Stimulated activated CD4-positive, alpha-beta T cell treated with anti-CD3 and anti-CD28 coated beads, Interleukin-15, amount 100 ng/mL, for 48 hours (primary cell): ENCODE data around the gene FGGY.
"Not testable (repeated sequence)": the region's sequence is repeated elsewhere in the genome, so short reads cannot be mapped to it uniquely, and the experiment has no call there.

Experiments
- DNase-seq, 2 donors: peaks; one replicate each; pipeline ENCODE4 v3.0.0-alpha.2; 2020; ENCODE audit warnings: low read depth in 2 of 2

The FGGY gene

GRCh38 chr1:59350521-59350920 is 53.6 kb downstream of the FGGY start:
- no peak for DNase-seq

DNA sequence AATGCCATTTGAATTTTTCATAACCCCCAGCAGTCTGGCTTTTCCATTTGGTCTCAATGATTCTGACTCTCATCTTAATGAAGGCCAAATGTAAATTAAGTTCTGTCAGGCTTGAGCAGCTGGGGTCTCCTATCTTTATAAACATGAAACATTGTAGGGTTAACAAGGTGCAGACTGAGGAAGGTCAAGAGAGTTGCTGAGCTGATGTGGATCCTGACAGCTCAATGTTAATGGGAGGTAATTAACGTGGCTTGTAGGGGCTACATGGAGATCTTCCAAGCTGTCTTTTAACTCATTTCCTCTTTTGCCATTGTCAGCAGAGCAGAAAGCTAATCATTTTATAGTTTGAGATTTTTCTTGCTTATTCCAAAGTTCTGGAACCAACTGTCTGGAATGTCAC is 55.2 kb downstream of the FGGY start:
- no peak for DNase-seq

DNA sequence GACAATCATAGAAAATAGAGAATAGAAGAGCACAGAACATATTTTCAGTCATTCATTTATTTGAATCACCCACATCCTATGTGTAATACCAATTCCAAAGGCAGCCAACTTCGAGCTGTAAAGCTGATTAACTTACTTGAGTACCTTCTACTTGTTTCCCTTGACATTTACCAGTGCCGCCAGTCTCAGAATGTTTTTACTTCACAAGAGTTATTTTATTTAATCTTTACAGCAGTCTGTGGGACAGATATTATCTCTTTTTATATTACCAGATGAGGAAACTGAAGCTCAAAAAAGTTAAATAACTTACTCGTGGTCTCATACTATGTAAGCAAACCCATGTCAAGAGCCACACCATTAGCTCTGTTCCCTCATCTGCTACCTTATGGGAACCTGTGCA is 56.6 kb downstream of the FGGY start:
- DNase-seq: no peak

DNA sequence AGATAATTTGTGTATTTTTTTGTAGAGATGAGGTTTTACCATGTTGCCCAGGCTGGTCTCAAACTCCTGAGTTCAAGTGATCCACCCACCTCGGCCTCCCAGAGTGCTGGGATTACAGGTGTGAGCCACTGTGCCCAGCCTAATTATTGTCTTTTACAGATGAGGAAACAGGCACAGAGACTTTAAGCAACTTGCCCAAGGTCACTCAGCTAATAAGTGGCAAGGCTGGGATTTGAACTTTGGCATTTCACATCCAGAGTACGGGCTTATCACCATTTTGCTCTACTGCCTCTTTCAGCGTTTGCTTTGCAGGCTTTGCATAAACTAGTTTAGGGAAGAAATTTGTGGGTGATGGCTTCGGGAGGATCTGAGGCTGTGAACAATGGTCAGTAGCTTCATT is 57.3 kb downstream of the FGGY start:
- DNase-seq: not testable (repeated sequence)

DNA sequence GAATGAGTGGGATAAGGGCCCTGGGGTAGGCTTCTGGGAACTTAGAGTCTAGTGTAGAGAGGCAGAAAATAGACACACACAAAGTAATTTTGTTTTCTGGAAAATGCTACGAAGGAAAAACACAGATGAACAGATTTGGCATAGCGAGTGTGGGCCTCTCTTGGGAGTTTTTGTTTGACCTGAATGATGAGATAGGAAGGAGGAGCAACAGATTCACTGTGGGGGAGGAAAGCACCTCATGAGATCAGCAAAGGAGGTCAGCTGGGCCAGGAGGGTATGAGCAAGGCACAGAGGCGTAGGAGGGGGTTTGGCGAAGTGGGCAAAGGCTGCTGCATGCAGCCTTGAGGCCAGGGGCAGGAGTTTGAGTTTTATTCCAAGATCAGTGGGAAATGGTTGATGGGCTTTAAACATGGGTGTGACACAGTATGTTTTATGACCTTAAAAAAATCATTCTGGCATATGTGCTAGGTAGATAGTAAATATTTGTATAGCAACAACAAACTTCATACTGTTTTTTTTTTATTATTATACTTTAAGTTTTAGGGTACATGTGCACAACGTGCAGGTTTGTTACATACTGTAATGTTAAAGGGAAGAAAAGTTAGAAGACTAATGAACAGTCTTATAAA is 57.9 kb downstream of the FGGY start:
- no peak for DNase-seq

GRCh38 chr1:59355361-59355760 is 58.5 kb downstream of the FGGY start:
- DNase-seq: no peak

GRCh38 chr1:59356627-59357026 is 59.7 kb downstream of the FGGY start:
- no peak for DNase-seq

DNA sequence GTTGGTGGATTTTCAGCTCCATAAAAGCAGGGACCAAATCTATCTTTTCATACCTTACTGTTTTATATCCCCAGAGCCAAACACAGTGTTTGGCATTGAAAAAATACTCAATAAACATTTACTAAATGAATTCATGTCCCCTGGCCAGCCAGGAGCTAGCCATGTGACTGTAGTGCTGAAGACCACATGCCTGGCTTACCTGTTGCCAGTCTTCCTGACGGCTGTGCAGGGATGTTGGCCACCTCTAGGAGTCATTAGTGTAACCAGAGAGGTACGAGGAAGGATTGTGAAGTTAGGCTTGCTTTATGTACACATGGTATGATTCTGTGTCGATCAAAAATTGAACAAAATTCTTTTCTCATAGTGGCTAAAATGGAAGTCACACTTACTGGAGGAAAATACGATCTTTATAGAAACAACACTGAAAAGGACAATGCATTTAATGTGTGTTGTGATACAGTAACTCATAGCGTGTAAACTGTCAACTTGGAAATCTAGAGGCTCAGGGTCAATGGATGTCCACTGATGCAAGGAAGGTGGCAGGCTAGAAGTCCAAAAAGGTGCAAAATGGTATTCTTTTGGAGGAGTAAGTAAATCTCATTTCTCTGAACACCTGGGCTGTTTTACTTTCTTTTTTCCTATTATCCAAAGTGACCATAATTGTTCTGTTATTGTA is 60.9 kb downstream of the FGGY start:
- no peak for DNase-seq

DNA sequence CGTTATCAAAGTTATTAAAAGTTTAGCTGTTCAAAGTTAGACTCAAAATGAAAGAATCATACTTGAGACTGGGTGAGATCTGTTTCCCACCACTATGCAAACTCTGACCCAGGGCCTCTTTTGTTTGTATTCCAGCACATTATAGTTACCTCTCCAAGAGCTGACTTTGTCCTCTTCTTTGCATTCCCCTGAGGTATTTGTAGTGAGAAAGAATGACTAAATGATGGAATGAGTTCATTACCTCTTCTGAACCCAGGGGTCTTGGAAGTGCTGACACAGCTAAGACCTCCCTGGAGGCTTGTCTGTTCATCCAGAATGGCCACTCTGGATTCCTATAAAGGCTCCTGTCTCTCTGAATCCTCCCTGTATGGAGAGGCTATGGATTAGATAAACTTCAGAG is 62.4 kb downstream of the FGGY start:
- no peak for DNase-seq

DNA sequence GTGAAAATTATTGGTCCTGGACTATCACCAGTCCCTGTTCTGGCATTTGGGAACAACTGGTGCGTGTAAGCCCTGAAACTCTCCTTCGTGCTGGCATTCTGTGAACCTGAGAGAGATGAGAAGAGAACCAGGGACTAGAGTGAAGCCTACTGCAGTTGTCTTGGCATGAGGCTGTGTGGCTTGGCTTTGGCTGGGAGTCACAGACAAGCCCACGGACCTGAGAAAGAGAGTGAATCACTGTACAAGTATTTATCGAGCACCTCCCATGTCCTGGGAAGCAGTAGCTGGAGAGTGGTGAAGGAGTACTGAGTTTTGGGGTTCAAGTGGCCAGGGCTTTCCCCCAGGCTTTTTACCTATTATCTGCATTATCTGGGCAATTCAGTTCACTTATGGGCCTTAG is 63.3 kb downstream of the FGGY start:
- no peak for DNase-seq

DNA sequence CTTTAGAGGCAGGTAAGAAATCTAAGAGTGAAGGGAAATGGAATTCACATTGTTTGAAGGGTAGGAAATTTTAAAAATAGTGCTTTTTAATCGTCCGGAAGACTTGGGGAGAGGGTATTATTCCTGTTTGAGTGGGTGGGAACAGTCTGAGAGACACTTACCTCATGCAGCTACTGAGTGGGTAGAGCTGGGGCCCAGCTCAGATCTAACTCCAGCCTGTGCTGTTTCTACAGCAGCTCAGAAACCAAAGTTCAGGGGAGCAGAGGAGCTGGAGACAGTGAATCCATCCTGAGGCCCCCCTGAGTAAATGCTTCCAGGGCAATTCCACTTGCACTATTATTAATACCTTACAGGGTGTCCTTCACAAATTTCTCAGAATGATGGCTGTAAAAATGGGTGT is 63.8 kb downstream of the FGGY start:
- no peak for DNase-seq

DNA sequence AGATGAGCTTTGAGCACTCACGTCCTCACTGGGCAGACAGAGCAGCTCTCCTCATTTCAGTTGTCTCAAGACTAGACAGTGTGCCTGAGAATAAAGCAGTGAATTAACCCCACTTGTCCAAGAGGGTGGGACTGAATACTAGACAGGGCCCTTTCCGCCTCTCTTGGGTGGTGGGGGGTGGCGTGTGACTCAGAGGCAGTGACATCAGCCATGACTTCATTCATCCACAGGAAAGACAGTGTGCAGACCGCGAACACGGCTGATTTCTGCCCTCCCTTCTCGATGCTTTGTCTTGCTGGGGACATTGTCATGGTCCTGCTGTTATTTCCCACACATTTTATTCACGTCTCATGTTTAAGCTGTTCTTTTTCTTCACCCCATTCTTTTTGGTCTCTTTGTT is 64.9 kb downstream of the FGGY start:
- DNase-seq: no peak

GRCh38 chr1:59364037-59364436 is 67.1 kb downstream of the FGGY start:
- DNase-seq: no peak

- DNase-seq: no peak
Observed at GRCh38 chr1:59366346-59366745, 69.5 kb downstream of the FGGY start.

DNA sequence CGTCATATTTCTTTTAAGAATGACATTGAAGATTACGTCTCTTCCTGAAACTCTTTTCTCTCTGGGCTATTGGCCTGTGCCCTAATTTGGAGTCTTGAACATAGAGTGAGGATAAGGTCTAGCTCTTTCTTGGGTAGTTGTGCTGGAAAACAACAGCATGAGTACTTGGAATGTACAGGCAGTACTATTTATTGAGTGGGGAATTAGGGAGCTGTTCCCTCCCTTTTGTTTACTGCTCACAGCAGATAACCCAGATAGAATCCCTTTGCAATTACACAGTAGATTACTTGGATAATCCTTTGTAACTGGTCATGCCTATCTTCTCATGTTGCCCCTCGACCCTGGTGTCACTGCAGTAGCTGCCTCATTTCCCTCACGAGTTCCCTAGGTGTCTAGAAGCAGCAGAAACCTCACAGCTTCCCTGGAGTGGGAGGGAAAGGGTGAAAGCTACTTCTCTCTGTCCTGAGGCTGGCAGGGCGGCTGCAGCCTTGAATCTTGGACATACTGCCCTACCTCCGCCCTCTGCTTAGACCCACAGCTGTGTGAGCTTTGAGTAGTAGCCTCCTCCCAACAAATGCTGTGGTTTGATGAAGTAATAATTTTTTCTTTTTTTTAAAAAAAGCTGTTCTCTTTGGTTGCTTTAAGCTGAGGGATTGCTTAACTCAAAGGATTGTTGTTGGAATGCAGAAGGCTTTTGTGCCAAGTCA is 70.6 kb downstream of the FGGY start:
- no peak for DNase-seq

GRCh38 chr1:59368008-59368670 is 71.2 kb downstream of the FGGY start:
- DNase-seq: no peak

DNA sequence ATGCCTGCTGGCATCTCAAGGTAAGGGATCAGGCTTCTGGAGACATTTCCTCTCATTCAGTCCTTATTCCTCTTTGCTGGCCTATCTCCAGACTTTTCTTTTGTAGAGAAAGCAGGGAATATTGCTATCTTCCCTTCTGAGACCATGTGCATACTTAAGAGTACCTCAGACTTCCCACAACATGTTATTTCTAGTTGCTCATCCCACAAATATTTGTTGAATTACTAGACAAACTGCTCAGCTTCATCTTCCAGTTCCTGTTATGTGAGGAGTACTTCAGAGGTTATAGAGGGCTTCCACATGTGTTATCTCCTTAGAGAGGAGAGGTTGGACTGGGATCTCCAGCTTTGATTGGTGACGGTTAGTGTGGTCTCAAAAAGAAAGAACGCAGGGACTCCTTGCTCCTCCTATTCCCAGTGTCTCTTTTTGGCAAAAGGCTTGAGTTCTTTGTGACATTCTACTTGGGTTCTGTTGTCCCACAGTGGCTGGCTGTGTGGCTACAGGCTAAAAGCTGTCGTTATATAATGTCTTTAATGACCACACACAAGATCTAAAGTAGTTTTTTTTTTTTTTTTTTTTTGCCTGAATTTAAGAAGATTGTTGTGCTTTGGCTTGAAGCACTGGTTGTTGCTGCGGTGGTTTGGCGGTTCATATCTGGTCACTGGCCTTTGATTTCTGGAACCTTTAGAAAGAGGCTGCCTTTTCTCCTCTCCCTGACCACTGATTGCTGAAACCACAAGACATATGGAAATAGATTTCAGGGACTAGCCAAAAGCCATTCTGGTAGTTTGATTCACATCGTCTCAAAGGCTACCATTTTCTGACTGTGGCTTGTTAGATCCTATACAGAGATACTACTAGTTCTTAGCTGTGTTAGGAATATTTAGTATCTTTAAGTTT is 78.7 kb downstream of the FGGY start:
- DNase-seq: no peak

DNA sequence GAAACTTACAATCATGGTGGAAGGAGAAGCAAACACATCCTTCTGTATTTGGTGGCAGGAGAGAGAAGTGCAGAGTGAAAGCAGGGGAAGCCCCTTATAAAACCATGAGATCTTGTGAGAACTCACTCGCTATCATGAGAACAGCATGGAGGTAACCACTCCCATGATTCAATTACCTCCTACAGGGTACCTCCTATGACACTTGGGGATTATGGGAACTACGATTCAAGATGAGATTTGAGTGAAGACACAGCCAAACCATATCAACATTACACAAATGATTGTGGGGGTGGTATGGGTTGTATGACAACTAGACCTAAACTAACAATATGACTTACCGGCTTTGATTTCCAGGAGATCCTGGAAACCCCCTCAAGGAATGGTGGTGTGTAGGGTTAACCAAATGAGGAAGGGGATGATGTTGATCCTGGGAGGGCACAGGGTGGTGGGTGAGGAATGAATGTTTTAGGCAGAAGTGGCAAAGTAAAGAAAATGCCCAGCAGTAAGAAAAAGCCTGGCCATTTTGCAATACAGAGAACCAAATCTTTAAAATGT is 80.5 kb downstream of the FGGY start:
- DNase-seq: no peak

DNA sequence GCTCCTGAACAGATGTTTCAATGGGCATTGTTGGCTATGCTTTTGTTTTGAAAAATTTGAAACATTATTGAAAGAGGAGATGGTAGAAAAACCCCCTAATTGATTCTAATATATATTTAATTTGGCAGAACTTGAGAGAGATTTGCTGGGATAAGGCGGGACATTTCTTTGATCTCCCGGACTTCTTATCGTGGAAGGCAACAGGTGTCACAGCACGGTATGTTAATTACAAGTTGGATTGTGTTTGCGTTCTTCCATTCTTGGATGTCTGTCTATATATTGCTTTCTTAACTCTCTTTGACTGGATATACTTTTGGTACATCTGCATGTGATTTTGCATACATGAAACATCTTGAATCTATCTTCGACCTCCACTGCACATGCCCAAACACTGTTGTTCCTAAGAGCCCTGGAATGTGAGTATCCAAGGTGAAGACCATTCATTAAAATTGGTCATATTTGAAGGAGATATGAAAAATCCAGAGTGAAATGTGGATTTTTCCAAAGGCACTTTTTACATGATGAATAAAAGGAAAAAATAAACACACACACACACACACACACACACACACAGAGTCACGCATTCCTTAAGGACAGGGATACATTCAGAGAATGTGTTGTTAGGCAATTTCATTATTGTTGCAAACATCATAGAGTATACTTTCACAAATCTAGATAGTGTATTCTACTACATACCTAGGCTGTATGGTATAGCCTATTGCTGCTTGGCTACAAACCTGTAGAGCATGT is 81.9 kb downstream of the FGGY start:
- no peak for DNase-seq

DNA sequence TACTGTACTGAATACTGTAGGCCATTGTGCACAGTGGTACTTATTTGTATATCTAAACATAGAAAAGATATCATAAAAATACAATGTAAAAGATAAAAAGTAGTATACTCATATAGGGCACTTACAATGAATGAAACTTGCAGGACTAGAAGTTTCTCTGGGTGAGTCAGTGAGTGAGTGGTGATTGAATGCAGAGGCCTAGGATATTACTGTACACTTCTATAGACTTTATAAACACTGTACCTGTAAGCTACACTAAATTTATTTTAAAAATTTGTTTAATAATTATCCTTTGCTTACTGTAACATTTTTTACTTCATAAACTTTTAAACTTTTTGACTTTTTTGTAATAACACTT is 82.5 kb downstream of the FGGY start:
- DNase-seq: no peak

GRCh38 chr1:59383963-59384362 is 87.1 kb downstream of the FGGY start:
- no peak for DNase-seq
